ENCODE measurements around the gene BNIP3. TPM values are rescaled to one million over a fixed set of nuclear protein-coding genes. Genes with fewer than 3 reads are reported as not detected.

Gene BNIP3
- total RNA-seq, 1 experiment from 2014 or later: 24.9 TPM

DNA sequence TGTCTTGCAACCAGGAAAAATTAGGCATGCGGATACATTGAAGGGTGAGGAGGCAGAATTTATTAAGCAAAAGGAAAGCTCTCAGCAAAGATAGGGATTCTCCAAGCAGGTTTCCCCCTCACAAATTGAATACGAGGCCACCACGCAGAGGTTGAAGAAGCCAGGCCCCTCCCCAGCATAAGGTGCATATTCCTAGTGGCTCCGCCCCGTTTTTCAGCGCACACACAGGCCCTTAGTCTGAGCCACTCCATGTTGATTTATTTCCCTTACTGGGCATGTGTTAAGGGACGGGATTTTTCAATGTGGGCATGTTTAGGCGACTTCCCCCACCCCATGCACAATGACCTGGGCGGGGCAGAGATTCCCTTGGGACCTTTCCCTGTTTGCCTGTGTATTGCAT, 56.0 kb downstream of the BNIP3 start:
- ChIA-PET POLR2A (ENCODE audit: low non-redundant PET) (no interaction called here), CTCF (no interaction called here)
- Histone ChIP-seq H3K36me3 (ENCODE audit: insufficient read depth, low read length, poor library complexity, severe bottlenecking) (no peaks in the 10 kb centered on the region), H3K27me3 (replicated peaks; ENCODE audit: insufficient read depth, low read depth, low read length, poor library complexity) (no peaks in the 10 kb centered on the region), H3K4me1 (ENCODE audit: insufficient read depth, low read length, poor library complexity, severe bottlenecking) (peaks cover 16% of the 10 kb centered on the region), H3K27ac (ENCODE audit: low read depth, low read length, poor library complexity, severe bottlenecking) (no peak overlapping the region), H3K4me3 (ENCODE audit: low read depth, low read length, poor library complexity, severe bottlenecking) (no peak overlapping the region), H3K9me3 (ENCODE audit: low read depth, low read length, poor library complexity, severe bottlenecking) (peaks cover 5% of the 10 kb centered on the region)
- intact Hi-C loops (cut with micrococcal nuclease; ENCODE audit: unreplicated experiment): no loop called here
- BruUV-seq (replicated peaks): no TSS peak
- no peak for DNase-seq (ENCODE audit: low spot score)
- TF ChIP-seq EZH2 (IDR thresholded peaks at IDR 0.05; ENCODE audit: borderline replicate concordance, low read depth, low read length, poor library complexity, severe bottlenecking): no peak
- no peak for TF ChIP-seq CTCF (conservative IDR thresholded peaks at IDR 0.05; ENCODE audit: low read depth, low read length)

DNA sequence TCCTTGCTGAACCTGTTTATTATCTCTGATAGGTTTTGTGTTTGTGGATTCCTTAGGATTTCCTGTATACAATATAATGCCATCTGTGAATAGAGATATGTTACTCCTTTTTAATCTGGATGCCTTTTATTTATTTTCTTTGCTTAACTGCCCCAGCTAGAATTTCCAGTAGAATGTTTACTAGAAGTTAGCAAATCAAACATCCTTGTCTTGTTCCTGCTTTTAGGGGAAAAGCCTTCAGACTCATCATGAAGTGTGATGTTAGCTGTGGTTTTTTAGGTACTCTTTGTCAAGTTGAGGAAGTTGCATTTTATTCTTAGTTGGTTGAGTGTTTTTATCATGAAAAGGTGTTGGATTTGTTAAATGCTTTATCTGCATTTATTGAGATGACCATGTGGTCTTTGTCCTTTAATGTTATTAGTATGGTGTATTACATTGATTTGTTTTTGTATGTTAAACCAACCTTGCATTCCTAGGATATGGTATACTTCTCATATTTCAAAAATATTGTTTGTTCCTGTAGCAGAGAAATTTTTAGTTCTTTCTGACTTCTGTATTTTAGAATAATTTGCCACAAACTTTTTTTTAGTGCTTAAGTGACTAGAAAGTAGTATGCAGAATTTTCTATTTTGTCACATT, 56.6 kb downstream of the BNIP3 start:
- H3K27ac ChIP-seq (ENCODE audit: low read depth, low read length, poor library complexity, severe bottlenecking): no peak overlapping the region
- CTCF ChIA-PET: no interaction called here
- intact Hi-C loops (cut with micrococcal nuclease; ENCODE audit: unreplicated experiment): no loop called here

DNA sequence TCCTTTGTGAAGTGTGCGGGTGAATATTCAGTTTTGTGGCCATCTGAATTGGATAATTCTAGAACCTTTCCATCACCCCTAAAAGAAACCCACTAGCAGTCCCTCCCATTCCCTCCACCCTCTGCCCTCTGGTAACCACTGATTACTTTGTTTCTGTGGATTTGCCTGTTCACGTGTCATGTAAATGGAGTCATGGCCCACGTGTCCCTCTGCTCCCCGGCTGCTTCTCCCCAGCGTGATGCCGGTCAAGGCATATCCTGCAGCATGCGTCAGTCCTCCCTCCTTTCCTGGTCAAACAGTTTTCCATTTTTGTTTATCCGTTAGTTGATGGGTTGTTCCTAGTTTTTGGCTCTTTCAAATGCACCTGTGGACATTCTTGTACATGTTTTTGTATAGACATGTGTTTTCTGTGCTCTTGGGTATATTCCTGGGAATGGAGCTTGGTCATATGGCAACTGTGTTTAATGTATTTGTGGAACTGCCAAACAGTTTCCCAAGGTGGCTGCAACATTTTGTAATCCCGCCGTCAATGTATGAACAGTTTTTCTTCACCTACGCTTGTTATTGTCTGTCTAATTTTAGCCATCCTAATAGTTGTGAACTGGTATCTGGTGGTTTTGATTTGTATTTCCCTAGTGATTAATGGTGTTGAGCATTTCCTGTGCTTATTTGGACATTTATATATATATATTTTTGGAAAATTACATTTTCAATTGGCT, 58.5 kb downstream of the BNIP3 start:
- H3K4me3 ChIP-seq (ENCODE audit: low read depth, low read length, poor library complexity, severe bottlenecking): no peak overlapping the region
- H3K27ac ChIP-seq (ENCODE audit: low read depth, low read length, poor library complexity, severe bottlenecking): no peak overlapping the region
- H3K36me3 ChIP-seq (ENCODE audit: insufficient read depth, low read length, poor library complexity, severe bottlenecking): no peaks in the 10 kb centered on the region
- H3K9me3 ChIP-seq (ENCODE audit: low read depth, low read length, poor library complexity, severe bottlenecking): peaks cover 5% of the 10 kb centered on the region
- TF ChIP-seq CTCF (conservative IDR thresholded peaks at IDR 0.05; ENCODE audit: low read depth, low read length) (no peak), EZH2 (IDR thresholded peaks at IDR 0.05; ENCODE audit: borderline replicate concordance, low read depth, low read length, poor library complexity, severe bottlenecking) (no peak)
- ChIA-PET POLR2A (ENCODE audit: low non-redundant PET) (no interaction called here), CTCF (no interaction called here)
- BruUV-seq (replicated peaks): no TSS peak
- intact Hi-C loops (cut with micrococcal nuclease; ENCODE audit: unreplicated experiment): no loop called here
- no peaks in the 10 kb centered on the region for H3K27me3 ChIP-seq (replicated peaks; ENCODE audit: insufficient read depth, low read depth, low read length, poor library complexity)
- H3K4me1 ChIP-seq (ENCODE audit: insufficient read depth, low read length, poor library complexity, severe bottlenecking): peaks cover 11% of the 10 kb centered on the region
- DNase-seq (ENCODE audit: low spot score): no peak

More for the DNA sequence above, 56.6 kb downstream of the BNIP3 start:
- no peak for TF ChIP-seq EZH2 (IDR thresholded peaks at IDR 0.05; ENCODE audit: borderline replicate concordance, low read depth, low read length, poor library complexity, severe bottlenecking)
- TF ChIP-seq CTCF (conservative IDR thresholded peaks at IDR 0.05; ENCODE audit: low read depth, low read length): no peak
- BruUV-seq (replicated peaks): no TSS peak
- POLR2A ChIA-PET (ENCODE audit: low non-redundant PET): no interaction called here
- Histone ChIP-seq H3K36me3 (ENCODE audit: insufficient read depth, low read length, poor library complexity, severe bottlenecking) (no peaks in the 10 kb centered on the region), H3K9me3 (ENCODE audit: low read depth, low read length, poor library complexity, severe bottlenecking) (peaks cover 5% of the 10 kb centered on the region), H3K4me3 (ENCODE audit: low read depth, low read length, poor library complexity, severe bottlenecking) (no peak overlapping the region), H3K4me1 (ENCODE audit: insufficient read depth, low read length, poor library complexity, severe bottlenecking) (peaks cover 15% of the 10 kb centered on the region), H3K27me3 (replicated peaks; ENCODE audit: insufficient read depth, low read depth, low read length, poor library complexity) (no peaks in the 10 kb centered on the region)
- no peak for DNase-seq (ENCODE audit: low spot score)

Measured in A673 (cell line).